ACC112 (cell line): ENCODE data around the gene KCNG3.
A peak's percentile ranks its signal among the peaks of the same experiment; 100 is the strongest.

ENCODE experiments used
- H2AFZ ChIP-seq: fragments of 200-600 bp; sonication (generic); one replicate; pipeline ENCODE4 v1.6.0; 2017; ENCODE audit warnings: antibody characterized with exemption, low read length; ENCODE audit not compliant: unreplicated experiment
- H3K27ac ChIP-seq: fragments of 200-600 bp; sonication (generic); 2 replicates; pipeline ENCODE4 v1.5.1; 2014; ENCODE audit warnings: low read depth, mild to moderate bottlenecking, antibody characterized with exemption, low read length, moderate library complexity
- H3K27me3 ChIP-seq: fragments of 200-600 bp; sonication (generic); 2 replicates; pipeline ENCODE4 v1.6.1; 2014; ENCODE audit warnings: mild to moderate bottlenecking, antibody characterized with exemption, low read length, moderate library complexity, mixed read lengths; ENCODE audit not compliant: insufficient read depth
- H3K36me3 ChIP-seq: fragments of 200-600 bp; sonication (generic); 2 replicates; pipeline ENCODE4 v1.6.1; 2016; ENCODE audit warnings: mild to moderate bottlenecking, antibody characterized with exemption, low read length, moderate library complexity, mixed read lengths; ENCODE audit not compliant: insufficient read depth
- H3K4me1 ChIP-seq: fragments of 200-600 bp; sonication (generic); one replicate; pipeline ENCODE4 v1.6.1; 2016; ENCODE audit warnings: low read length, mixed read lengths; ENCODE audit not compliant: insufficient read depth, unreplicated experiment, control insufficient read depth
- H3K4me3 ChIP-seq: fragments of 200-600 bp; sonication (generic); 2 replicates; pipeline ENCODE4 v1.5.1; 2014; ENCODE audit warnings: mild to moderate bottlenecking, low read depth, low read length
- H3K79me2 ChIP-seq: fragments of 200-600 bp; sonication (generic); one replicate; pipeline ENCODE4 v1.6.0; 2016; ENCODE audit warnings: low read length; ENCODE audit not compliant: control insufficient read depth, unreplicated experiment, insufficient read depth

KCNG3 gene

DNA sequence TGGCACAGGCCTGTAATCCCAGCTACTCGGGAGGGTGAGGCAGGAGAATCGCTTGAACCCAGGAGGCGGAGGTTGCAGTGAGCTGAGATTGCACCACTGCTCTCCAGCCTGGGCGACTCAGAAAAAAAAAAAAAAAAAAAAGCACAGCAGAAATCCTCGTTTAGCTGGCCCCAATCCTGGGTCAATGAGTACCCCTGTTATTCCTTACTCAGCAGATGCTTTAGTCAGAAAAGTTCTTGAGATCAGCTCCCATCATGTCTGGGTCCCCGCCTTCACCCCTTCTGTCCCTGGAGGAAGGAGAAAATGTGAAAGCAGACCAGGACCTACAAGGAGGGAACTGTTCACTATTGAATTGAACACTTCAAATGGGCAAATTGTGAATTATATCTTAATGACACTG, 16.4 kb upstream of the KCNG3 start:
- H2AFZ ChIP-seq, result no peak overlapping the region
- H3K4me1 ChIP-seq, result no peaks in the 10 kb centered on the region

GRCh38 chr2:42504364-42505230, 10.8 kb upstream of the KCNG3 start:
- no peak overlapping the region for H2AFZ ChIP-seq
- H3K27me3 ChIP-seq, result no peaks in the 10 kb centered on the region
- no peaks in the 10 kb centered on the region for H3K36me3 ChIP-seq
- no peaks in the 10 kb centered on the region for H3K4me1 ChIP-seq
- H3K79me2 ChIP-seq, result no peaks in the 10 kb centered on the region
- H3K4me3 ChIP-seq, result no peak overlapping the region
- no peak overlapping the region for H3K27ac ChIP-seq

More for the DNA sequence above, 16.4 kb upstream of the KCNG3 start:
- no peak overlapping the region for H3K4me3 ChIP-seq
- H3K27ac ChIP-seq, result no peak overlapping the region
- no peaks in the 10 kb centered on the region for H3K27me3 ChIP-seq
- no peaks in the 10 kb centered on the region for H3K36me3 ChIP-seq
- no peaks in the 10 kb centered on the region for H3K79me2 ChIP-seq

- no peaks in the 10 kb centered on the region for H3K79me2 ChIP-seq
- H3K27me3 ChIP-seq, result no peaks in the 10 kb centered on the region
- H3K36me3 ChIP-seq, result no peaks in the 10 kb centered on the region
- H3K4me1 ChIP-seq, result no peaks in the 10 kb centered on the region
- no peak overlapping the region for H3K27ac ChIP-seq
- H3K4me3 ChIP-seq, result no peak overlapping the region
- H2AFZ ChIP-seq, result no peak overlapping the region
These were observed 9.5 kb upstream of the KCNG3 start for GRCh38 chr2:42503291-42503690.

GRCh38 chr2:42498497-42498896, 4.7 kb upstream of the KCNG3 start:
- no peak overlapping the region for H2AFZ ChIP-seq
- no peak overlapping the region for H3K27ac ChIP-seq
- H3K4me3 ChIP-seq, result no peak overlapping the region
- no peaks in the 10 kb centered on the region for H3K79me2 ChIP-seq
- no peaks in the 10 kb centered on the region for H3K36me3 ChIP-seq
- peaks cover 2% of the 10 kb centered on the region for H3K27me3 ChIP-seq
- peaks cover 5% of the 10 kb centered on the region for H3K4me1 ChIP-seq

DNA sequence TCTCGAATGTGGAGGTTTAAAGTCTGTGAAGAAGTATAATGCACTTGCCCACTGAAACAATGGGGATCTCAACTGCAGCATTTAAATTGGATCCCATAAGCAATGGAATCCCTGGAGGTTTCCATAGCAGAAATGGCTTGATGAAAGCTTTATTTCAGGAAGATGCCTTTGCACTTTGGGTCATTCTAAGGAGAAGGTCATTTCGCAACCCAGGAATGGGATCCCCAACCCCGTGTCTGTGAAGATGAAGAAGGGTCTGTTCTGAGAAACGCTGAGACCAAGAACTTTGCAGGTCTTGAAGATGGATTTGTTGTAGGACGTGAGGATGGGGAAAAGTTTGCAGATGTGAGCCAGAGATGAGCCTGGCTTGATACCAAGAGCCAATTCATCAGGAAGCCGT, 1.8 kb upstream of the KCNG3 start:
- Histone ChIP-seq H3K4me3 (peak overlapping the region; percentile 82), H2AFZ (peak overlapping the region; percentile 51), H3K36me3 (no peaks in the 10 kb centered on the region), H3K27me3 (peaks cover 28% of the 10 kb centered on the region), H3K4me1 (peaks cover 5% of the 10 kb centered on the region), H3K27ac (no peak overlapping the region), H3K79me2 (no peaks in the 10 kb centered on the region)

DNA sequence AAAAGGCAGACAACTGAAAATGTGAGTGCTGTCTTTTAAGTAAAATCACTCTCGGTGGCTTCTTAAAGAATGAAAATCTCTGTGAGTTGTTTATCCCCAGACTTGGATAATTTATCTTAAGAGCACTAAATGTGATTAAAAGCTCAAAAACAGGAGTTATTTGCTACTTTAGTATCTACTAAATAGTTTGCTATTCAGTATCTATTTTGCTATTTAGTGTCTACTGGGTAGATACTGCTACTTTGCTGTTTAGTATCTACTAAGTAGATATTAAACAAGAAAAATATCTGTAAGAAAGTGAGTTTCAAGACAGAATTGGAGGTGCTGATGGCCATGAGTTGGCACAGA, 1.4 kb upstream of the KCNG3 start:
- H3K27ac ChIP-seq, result no peak overlapping the region
- no peaks in the 10 kb centered on the region for H3K36me3 ChIP-seq
- peaks cover 5% of the 10 kb centered on the region for H3K4me1 ChIP-seq
- H3K4me3 ChIP-seq, result peak overlapping the region; percentile 82
- no peaks in the 10 kb centered on the region for H3K79me2 ChIP-seq
- H3K27me3 ChIP-seq, result peaks cover 28% of the 10 kb centered on the region
- peak overlapping the region; percentile 51 for H2AFZ ChIP-seq

DNA sequence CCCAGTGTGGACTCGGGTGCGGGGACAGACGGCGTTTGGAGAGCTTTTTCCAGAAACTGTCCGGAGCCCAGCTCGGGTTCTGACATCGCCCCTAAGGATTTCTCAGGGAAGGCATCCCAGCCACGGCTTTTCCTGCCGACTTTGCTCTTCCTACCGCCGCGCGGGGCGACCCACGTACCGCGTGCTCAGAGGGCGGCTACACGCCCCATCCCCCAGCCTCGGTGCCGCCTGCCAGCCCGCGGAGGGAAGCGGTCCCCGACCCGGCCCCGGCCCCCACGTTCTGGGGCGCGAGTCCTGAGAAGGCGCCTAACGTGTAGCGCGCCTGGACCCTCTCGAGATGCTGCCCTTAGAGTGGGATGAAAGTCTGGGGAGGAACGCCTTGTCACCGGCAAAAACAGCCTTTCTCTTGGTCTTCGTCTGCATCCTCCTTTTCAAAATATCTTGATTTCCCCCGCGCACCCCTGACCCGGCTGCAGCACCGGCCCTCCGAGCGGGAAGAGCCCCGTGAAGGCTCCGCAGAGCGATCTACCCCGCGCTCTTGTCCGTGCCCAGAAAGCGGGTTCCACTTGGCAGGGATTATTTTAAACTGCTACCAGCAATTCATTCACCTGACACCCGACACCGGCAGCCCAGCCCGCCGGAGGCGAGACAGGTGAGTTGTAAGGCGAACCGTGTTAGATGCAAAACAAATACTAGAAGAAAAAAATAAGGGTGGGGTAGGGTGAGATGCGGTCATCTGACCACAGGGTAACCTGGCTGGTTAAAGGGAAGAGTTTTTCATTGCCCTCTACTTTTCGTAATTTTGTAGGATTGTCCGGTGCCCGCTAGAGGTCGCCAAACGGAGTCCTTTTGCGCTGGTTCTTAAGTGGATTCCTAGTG, 812 bp upstream of the KCNG3 start:
- Histone ChIP-seq H2AFZ (peak overlapping the region; percentile 83), H3K36me3 (no peaks in the 10 kb centered on the region), H3K27me3 (peaks cover 28% of the 10 kb centered on the region), H3K4me3 (peak overlapping the region; percentile 82), H3K79me2 (no peaks in the 10 kb centered on the region), H3K4me1 (peaks cover 5% of the 10 kb centered on the region), H3K27ac (no peak overlapping the region)

GRCh38 chr2:42492691-42493467, 903 bp downstream of the KCNG3 start:
- Histone ChIP-seq H3K36me3 (no peaks in the 10 kb centered on the region), H3K79me2 (no peaks in the 10 kb centered on the region), H3K27me3 (peaks cover 28% of the 10 kb centered on the region), H3K4me3 (peak overlapping the region; percentile 82), H3K27ac (no peak overlapping the region), H2AFZ (no peak overlapping the region), H3K4me1 (peaks cover 5% of the 10 kb centered on the region)

GRCh38 chr2:42488297-42488696, 5.5 kb downstream of the KCNG3 start:
- no peaks in the 10 kb centered on the region for H3K79me2 ChIP-seq
- no peak overlapping the region for H3K4me3 ChIP-seq
- H3K36me3 ChIP-seq, result no peaks in the 10 kb centered on the region
- H3K27ac ChIP-seq, result no peak overlapping the region
- peaks cover 24% of the 10 kb centered on the region for H3K27me3 ChIP-seq
- no peak overlapping the region for H2AFZ ChIP-seq
- no peaks in the 10 kb centered on the region for H3K4me1 ChIP-seq

GRCh38 chr2:42486145-42486906, 7.5 kb downstream of the KCNG3 start:
- Histone ChIP-seq H3K79me2 (no peaks in the 10 kb centered on the region), H3K27me3 (0 out of 2 replicates have a peak, but pooled peaks cover 4% of the 10 kb centered on the region), H3K4me1 (no peaks in the 10 kb centered on the region), H3K4me3 (no peak overlapping the region), H3K27ac (no peak overlapping the region), H3K36me3 (no peaks in the 10 kb centered on the region), H2AFZ (no peak overlapping the region)
